ENCODE data around the gene ZNF275. TPM values are rescaled to one million over a fixed set of nuclear protein-coding genes. Genes with fewer than 3 reads are reported as not detected.

Gene ZNF275
- total RNA-seq, 1 experiment from 2014 or later = 9.8 TPM

- Histone ChIP-seq H3K79me2 (ENCODE audit: insufficient read depth, low read length) (no peaks in the 10 kb centered on the region), H2AFZ (ENCODE audit: low read depth, low read length, poor library complexity, severe bottlenecking) (no peak overlapping the region), H3K27ac (ENCODE audit: low read depth, low read length) (no peak overlapping the region), H3K27me3 (ENCODE audit: insufficient read depth, low read length) (peaks cover 13% of the 10 kb centered on the region; the same call in 1 of the 2 replicates), H3K36me3 (ENCODE audit: control insufficient read depth in 1 of 2, insufficient read depth in 2 of 2, low read length in 2 of 2) (no peaks in the 10 kb centered on the region), H3K4me2 (ENCODE audit: low read length) (no peak overlapping the region), H3K9ac (ENCODE audit: low read length) (no peak overlapping the region), H4K20me1 (ENCODE audit: insufficient read depth) (no peaks in the 10 kb centered on the region), H3K4me1 (ENCODE audit: control insufficient read depth in 1 of 2, insufficient read depth in 2 of 2, low read length in 2 of 2) (no peaks in the 10 kb centered on the region), H3K9me3 (ENCODE audit: control insufficient read depth in 1 of 2, insufficient read depth in 1 of 2, low read depth in 1 of 2, low read length in 2 of 2) (no peaks in the 10 kb centered on the region), H3K4me3 (replicated peaks in 1 of 2; ENCODE audit: low read depth in 1 of 2, low read length in 2 of 2) (no peak overlapping the region), H3K9me2 (ENCODE audit: insufficient read depth) (no peaks in the 10 kb centered on the region)
- BruUV-seq (replicated peaks) = no TSS peak
- ChIA-PET CTCF (no interaction called here), RAD21 (ENCODE audit: low non-redundant PET in 1 of 2, low total read pairs in 2 of 2, uncharacterized antibody in 2 of 2, unreplicated experiment in 2 of 2) (no interaction called here), POLR2A (no interaction called here)
- TF ChIP-seq SIN3A (IDR thresholded peaks at IDR 0.05; ENCODE audit: low read depth) (no peak), ZNF274 (IDR thresholded peaks at IDR 0.05; ENCODE audit: low read depth, low read length) (no peak), CBX3 (IDR thresholded peaks at IDR 0.05; ENCODE audit: low read depth) (no peak), JUND (IDR thresholded peaks at IDR 0.05) (no peak), EGR1 (IDR thresholded peaks at IDR 0.05; ENCODE audit: low read depth) (no peak), RAD21 (IDR thresholded peaks at IDR 0.05; ENCODE audit: low read depth) (no peak), ATF3 (IDR thresholded peaks at IDR 0.05) (no peak), ELF1 (IDR thresholded peaks at IDR 0.05; ENCODE audit: borderline replicate concordance, low read depth) (no peak), YY1 (IDR thresholded peaks at IDR 0.05; ENCODE audit: extremely low read depth, insufficient replicate concordance, low read depth, low read length) (no peak), CEBPB (IDR thresholded peaks at IDR 0.05; ENCODE audit: low read depth) (no peak), FOSL1 (IDR thresholded peaks at IDR 0.05; ENCODE audit: low read depth) (no peak), EZH2 (IDR thresholded peaks at IDR 0.05) (no peak), SRF (IDR thresholded peaks at IDR 0.05; ENCODE audit: low read depth) (no peak), POLR2A (IDR thresholded peaks at IDR 0.05; ENCODE audit: borderline replicate concordance, extremely low read depth, insufficient read depth, insufficient read length) (no peak)
- TF ChIP-seq, protein P1, sequence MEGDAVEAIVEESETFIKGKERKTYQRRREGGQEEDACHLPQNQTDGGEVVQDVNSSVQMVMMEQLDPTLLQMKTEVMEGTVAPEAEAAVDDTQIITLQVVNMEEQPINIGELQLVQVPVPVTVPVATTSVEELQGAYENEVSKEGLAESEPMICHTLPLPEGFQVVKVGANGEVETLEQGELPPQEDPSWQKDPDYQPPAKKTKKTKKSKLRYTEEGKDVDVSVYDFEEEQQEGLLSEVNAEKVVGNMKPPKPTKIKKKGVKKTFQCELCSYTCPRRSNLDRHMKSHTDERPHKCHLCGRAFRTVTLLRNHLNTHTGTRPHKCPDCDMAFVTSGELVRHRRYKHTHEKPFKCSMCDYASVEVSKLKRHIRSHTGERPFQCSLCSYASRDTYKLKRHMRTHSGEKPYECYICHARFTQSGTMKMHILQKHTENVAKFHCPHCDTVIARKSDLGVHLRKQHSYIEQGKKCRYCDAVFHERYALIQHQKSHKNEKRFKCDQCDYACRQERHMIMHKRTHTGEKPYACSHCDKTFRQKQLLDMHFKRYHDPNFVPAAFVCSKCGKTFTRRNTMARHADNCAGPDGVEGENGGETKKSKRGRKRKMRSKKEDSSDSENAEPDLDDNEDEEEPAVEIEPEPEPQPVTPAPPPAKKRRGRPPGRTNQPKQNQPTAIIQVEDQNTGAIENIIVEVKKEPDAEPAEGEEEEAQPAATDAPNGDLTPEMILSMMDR (IDR thresholded peaks at IDR 0.05 in 2 of 3, conservative IDR thresholded peaks at IDR 0.05 in 1 of 3; ENCODE audit: borderline replicate concordance in 1 of 3, insufficient read depth in 1 of 3, low read depth in 2 of 3, low read length in 2 of 3) = no peak
- ATAC-seq = no peak
- DNase-seq (ENCODE audit: low read depth, low spot score) = no peak
- intact Hi-C loops (cut with micrococcal nuclease) = no loop called here
Observed at GRCh38 chrX:153302796-153303195, 31.2 kb upstream of the ZNF275 start.

Data from HCT116 (cell line).